Right lobe of liver (tissue), 4 donors: ENCODE results near the gene MRPL14.

ENCODE experiments used
- POLR2A ChIP-seq: fragments of 450-650 bp; IDR thresholded peaks from one replicate; pipeline ENCODE4 v1.6.1; 2017; ENCODE audit warnings: antibody characterized with exemption, mild to moderate bottlenecking
- TF ChIP-seq, protein P1 (sequence below), 4 donors: fragments of 200-600 bp in 3 of 4; fragments of 450-650 bp in 1 of 4; IDR thresholded peaks; one replicate each; pipeline versions ENCODE4 v1.5.1 to v1.8.0; 2016 to 2022; ENCODE audit warnings: antibody characterized with exemption in 4 of 4, mild to moderate bottlenecking in 2 of 4
- donor health status: DM: no; HTN: no; CAD: no.
- donor health status: DM: no; HTN: no; CAD: no.
- donor health status: DM: no; HTN: yes; CAD: no.

DNA sequence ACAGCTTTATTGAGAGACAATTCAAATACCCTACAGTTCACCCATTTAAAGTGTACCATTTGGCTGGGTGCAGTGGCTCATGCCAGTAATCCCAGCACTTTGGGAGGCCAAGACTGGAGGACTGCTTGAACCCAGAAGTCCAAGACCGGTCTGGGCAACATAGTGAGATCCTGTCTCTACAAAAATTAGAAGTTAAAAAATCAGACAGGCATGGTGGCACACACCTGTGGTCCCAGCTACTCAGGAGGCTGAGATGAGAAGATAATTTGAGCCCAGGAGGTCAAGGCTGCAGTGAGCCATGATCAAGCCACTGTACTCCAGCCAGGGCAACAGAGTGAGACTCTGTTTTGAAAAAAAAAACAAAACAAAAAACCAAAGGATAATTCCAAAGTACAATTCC lies 40.3 kb upstream of the MRPL14 start:
- TF ChIP-seq, protein P1, sequence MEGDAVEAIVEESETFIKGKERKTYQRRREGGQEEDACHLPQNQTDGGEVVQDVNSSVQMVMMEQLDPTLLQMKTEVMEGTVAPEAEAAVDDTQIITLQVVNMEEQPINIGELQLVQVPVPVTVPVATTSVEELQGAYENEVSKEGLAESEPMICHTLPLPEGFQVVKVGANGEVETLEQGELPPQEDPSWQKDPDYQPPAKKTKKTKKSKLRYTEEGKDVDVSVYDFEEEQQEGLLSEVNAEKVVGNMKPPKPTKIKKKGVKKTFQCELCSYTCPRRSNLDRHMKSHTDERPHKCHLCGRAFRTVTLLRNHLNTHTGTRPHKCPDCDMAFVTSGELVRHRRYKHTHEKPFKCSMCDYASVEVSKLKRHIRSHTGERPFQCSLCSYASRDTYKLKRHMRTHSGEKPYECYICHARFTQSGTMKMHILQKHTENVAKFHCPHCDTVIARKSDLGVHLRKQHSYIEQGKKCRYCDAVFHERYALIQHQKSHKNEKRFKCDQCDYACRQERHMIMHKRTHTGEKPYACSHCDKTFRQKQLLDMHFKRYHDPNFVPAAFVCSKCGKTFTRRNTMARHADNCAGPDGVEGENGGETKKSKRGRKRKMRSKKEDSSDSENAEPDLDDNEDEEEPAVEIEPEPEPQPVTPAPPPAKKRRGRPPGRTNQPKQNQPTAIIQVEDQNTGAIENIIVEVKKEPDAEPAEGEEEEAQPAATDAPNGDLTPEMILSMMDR (IDR thresholded peaks at IDR 0.05): no peak
- TF ChIP-seq POLR2A: no peak
